ENCODE data around the gene CCDC24. TPM values are rescaled to one million over a fixed set of nuclear protein-coding genes. Genes with fewer than 3 reads are reported as not detected.
A peak's percentile ranks its signal among the peaks of the same experiment; 100 is the strongest.

Gene CCDC24
- total and polyA plus RNA-seq, 2 of the 13 experiments (the other 11 are each of a cell fraction or from before 2014, with no cell fraction given): 1.4 to 2.9 TPM

GRCh38 chr1:43980255-43981134 is 10.9 kb upstream of the CCDC24 start (continued):
- TF ChIP-seq MNT (IDR thresholded peaks at IDR 0.05): peak; percentile 39; the same call in 1 of the 2 replicates
- TF ChIP-seq HDAC1 (CRISPR knock-in tag; IDR thresholded peaks at IDR 0.05): 0 out of 2 replicates have a peak, but pooled peaks have one; percentile 20
- TF ChIP-seq ZNF282 (IDR thresholded peaks at IDR 0.05; ENCODE audit: partially characterized antibody): no peak
- TF ChIP-seq ATF7-NPFF (CRISPR knock-in tag; IDR thresholded peaks at IDR 0.05; ENCODE audit: low read depth): no peak
- no peak for TF ChIP-seq THAP8 (CRISPR knock-in tag; IDR thresholded peaks at IDR 0.05; ENCODE audit: borderline replicate concordance)
- TF ChIP-seq CHD4 (IDR thresholded peaks at IDR 0.05; ENCODE audit: borderline replicate concordance, low read length): no peak
- no peak for TF ChIP-seq ZNF354B (CRISPR knock-in tag; IDR thresholded peaks at IDR 0.05)
- no peak for TF ChIP-seq ZNF644 (CRISPR knock-in tag; IDR thresholded peaks at IDR 0.05; ENCODE audit: low read depth)
- no peak for TF ChIP-seq KLF6 (CRISPR knock-in tag; IDR thresholded peaks at IDR 0.05)
- no peak for TF ChIP-seq DBP (CRISPR knock-in tag; IDR thresholded peaks at IDR 0.05; ENCODE audit: not compliant biosample characterization)
- TF ChIP-seq ZSCAN31 (CRISPR knock-in tag; IDR thresholded peaks at IDR 0.05; ENCODE audit: low read depth): no peak
- no peak for TF ChIP-seq ERF (CRISPR knock-in tag; IDR thresholded peaks at IDR 0.05)
- no peak for TF ChIP-seq ZNF776 (CRISPR knock-in tag; IDR thresholded peaks at IDR 0.05)
- TF ChIP-seq ZZZ3 (CRISPR knock-in tag; IDR thresholded peaks at IDR 0.05; ENCODE audit: borderline replicate concordance): no peak
- no peak for TF ChIP-seq ZNF280D (CRISPR knock-in tag; IDR thresholded peaks at IDR 0.05)
- TF ChIP-seq ZNF782 (CRISPR knock-in tag; IDR thresholded peaks at IDR 0.05; ENCODE audit: borderline replicate concordance): no peak
- TF ChIP-seq GTF2F1 (IDR thresholded peaks at IDR 0.05; ENCODE audit: low read length): no peak
- no peak for TF ChIP-seq ZNF703 (CRISPR knock-in tag; IDR thresholded peaks at IDR 0.05; ENCODE audit: borderline replicate concordance)
- TF ChIP-seq ZNF7 (CRISPR knock-in tag; IDR thresholded peaks at IDR 0.05): no peak
- no peak for TF ChIP-seq MXD1 (CRISPR knock-in tag; IDR thresholded peaks at IDR 0.05)
- no peak for TF ChIP-seq ZFP90 (CRISPR knock-in tag; IDR thresholded peaks at IDR 0.05; ENCODE audit: borderline replicate concordance)

All from HepG2 (cell line).